ENCODE results near the gene NBPF1.
"Not testable (repeated sequence)": the region's sequence is repeated elsewhere in the genome, so short reads cannot be mapped to it uniquely, and the experiment has no call there.

Gene NBPF1

DNA sequence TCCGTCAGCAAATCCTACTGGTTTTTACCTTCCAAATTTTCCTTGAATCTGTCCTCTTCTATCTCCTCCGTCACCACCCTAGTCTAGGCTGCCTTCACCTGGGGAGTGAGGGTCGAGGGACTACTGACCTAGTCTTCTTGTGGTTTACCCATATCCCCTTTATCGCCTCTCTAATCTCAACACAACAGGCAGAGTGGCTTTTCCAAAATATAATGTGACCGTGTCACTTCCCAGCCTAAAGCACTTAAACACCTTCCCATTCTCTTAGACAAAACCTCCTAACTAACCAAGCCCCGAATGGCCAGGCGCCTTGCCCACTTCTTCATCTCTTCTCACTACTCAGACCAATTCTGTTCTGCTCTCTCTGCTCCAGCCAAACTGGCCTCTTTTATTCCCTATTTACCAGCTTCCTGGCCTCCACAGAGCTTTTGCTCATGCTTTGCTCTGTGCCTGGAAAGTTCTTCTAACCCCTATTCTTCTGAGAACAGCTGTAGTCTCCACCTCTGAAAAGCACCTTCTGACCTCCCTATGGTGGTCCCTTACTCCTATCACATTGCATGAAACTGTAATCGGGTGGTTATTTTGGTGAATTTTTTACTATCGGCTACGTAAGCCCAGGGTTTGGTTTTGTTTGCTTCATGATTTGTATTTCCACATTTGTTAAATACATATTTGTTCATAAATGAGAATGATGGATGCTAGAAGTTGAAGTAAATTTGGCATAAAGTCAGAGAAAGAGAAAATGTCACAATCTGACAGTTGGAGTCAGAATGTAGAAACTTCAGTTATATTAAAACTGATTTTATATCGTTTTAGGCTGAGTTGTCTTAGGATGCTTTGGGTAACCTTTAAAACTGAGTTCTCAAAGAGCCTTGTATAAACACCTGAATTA lies 1.2 kb upstream of the NBPF1 start:
- no peak overlapping the region for H3K4me3 ChIP-seq (ENCODE audit: low read length)
- no peak for DNase-seq (ENCODE audit: low read depth)
- TF ChIP-seq, protein P1, sequence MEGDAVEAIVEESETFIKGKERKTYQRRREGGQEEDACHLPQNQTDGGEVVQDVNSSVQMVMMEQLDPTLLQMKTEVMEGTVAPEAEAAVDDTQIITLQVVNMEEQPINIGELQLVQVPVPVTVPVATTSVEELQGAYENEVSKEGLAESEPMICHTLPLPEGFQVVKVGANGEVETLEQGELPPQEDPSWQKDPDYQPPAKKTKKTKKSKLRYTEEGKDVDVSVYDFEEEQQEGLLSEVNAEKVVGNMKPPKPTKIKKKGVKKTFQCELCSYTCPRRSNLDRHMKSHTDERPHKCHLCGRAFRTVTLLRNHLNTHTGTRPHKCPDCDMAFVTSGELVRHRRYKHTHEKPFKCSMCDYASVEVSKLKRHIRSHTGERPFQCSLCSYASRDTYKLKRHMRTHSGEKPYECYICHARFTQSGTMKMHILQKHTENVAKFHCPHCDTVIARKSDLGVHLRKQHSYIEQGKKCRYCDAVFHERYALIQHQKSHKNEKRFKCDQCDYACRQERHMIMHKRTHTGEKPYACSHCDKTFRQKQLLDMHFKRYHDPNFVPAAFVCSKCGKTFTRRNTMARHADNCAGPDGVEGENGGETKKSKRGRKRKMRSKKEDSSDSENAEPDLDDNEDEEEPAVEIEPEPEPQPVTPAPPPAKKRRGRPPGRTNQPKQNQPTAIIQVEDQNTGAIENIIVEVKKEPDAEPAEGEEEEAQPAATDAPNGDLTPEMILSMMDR (conservative IDR thresholded peaks at IDR 0.05; ENCODE audit: low read depth, low read length) = no peak

DNA sequence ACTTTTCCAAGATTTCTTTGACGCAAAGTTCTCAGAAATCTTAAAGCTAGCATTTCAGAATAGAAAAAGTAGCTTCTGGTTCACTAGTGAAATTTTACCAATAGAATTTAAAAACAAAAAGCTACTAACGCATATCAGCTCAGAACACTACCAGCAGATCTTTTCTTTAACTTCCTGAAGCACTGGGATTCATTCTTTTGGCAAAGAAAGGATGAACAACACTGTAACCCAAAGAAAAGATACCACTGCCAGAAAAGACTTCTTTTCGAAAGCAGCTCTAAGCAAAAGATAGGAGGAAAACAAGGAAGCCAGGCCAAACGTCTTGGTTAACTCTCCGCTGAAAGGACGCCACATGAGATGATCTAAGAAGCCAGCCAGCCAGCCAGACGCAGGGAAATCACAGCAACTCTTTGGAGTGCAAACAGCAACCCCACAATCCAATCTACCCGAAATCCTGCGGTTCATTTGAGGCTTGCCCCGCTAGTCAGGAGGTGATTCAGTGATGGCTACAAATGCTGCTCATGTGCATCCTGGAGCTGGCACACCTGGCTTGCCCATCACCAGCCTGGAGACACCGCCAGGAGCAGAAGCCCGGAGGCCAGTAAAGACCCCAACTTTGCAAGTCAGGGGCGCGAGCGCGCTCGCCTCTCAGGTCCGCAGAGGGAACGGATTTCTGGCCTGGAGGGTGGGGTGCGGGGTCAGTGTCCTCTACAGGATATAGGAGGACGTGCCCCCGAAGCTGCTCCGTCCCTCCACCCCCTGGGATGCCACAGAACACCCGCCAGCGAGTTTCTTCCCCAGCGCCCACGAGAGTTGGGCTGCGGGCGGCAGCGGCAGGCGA lies 812 bp downstream of the NBPF1 start:
- peak; percentile 55 for DNase-seq (ENCODE audit: low read depth)
- peak overlapping the region; percentile 74 for H3K4me3 ChIP-seq (ENCODE audit: low read length)
- TF ChIP-seq, protein P1 (conservative IDR thresholded peaks at IDR 0.05; ENCODE audit: low read depth, low read length) = no peak

DNA sequence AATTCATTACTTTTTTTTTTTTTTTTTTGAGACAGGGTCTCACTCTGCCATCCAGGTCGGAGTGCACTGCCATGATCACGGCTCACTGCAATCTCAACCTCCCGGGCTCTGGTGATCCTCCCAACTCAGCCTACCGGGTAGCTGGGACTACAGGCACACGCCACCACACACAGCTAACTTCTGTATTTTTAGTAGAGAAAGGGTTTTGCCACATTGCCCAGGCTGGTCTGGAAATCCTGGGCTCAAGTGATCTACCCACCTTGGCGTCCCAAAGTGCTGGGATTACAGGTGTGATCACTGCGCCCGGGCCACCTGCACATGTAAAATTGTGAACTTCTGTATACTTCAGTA lies 1.4 kb downstream of the NBPF1 start:
- H3K4me3 ChIP-seq (ENCODE audit: low read length) = peak overlapping the region; percentile 74
- DNase-seq (ENCODE audit: low read depth) = not testable (repeated sequence)

DNA sequence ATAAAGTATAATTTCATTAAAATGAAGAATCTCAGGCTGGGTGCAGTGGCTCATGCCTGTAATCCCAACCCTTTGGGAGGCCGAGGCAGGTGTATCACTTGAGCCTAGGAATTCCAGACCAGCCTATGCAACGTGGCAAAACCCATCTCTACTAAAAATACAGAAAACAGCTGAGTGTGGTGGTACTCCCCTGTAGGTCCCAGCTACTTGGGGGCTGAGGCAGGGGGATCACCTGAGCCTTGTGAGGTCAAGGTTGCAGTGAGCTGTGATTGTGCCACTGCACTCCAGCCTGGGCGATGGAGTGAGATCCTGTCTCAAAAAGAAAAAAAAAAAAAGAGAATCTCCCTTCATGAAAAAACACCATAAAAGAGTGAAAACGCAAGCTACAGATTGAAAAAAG lies 2.2 kb downstream of the NBPF1 start:
- not testable (repeated sequence) for DNase-seq (ENCODE audit: low read depth); H3K4me3 ChIP-seq (ENCODE audit: low read length)

DNA sequence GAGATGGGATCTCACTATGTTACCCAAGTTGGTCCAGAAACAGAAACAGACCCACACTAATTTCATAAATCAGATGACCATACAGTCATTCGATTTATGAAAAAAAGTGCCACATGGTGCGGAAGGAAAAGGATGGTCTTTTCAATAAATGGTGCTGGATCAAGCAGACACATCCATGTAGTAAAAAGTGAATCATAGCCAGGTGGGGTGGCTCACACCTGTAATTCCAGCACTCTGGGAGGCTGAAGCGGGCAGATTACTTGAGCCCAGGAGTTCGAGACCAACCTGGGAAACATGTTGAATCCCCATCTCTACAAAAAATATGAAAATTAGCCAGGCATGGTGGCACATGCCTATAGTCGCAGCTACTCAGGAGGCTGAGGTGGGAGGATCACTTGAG lies 2.8 kb downstream of the NBPF1 start:
- not testable (repeated sequence) for H3K4me3 ChIP-seq (ENCODE audit: low read length); DNase-seq (ENCODE audit: low read depth)

DNA sequence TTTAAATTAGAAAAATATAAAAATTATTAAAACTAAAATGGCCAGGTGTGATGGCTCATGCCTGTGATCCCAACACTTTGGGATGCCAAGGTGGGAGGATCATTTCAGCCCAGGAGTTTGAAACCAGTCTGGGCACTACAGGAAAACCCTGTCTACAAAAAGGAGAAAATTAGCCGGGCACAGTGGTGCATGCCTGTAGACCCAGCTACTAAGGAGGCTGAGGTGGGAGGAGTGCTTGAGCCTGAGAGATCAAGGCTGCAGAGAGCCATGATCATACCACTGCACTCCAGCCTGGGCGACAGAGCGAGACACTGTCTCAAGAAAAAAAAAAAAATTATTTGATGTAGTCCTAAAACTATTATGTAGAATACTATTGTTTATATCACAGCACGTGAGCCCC lies 3.6 kb downstream of the NBPF1 start:
- H3K4me3 ChIP-seq (ENCODE audit: low read length); DNase-seq (ENCODE audit: low read depth): not testable (repeated sequence)

DNA sequence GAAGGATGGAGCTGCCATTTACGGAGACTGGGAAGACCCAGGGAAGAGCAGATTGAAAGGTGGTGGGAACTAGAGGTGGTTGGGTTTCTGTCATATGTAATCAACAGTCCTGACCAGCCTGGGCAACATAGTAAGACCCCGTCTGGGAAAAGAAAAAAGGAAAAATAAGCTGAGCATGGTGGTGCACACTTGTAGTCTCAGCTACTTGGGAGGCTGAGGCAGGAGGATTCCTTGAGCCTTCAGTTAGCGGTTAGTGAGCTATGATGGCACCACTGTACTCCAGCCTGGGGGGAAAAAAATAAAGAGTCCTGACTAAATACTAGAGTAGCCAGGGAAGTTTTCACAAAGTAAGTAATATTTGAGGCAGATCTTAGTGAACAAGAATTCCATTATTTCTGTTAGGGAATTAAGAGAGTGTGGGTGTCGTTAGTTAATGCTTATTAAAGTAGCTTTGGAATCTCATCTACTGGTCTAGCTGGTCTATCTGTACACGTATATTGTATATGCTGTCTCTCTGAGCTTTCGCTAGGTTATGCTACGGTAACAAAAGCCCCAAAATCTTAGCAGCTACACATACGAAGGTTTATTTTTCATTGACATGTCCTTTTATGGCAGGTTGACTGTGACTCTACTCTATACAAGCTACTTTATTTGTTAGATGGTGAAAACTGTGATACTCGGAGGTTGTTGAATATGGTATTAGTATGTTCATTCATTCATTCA lies 4.4 kb downstream of the NBPF1 start:
- TF ChIP-seq, protein P1 (conservative IDR thresholded peaks at IDR 0.05; ENCODE audit: low read depth, low read length) = no peak
- DNase-seq (ENCODE audit: low read depth) = no peak

DNA sequence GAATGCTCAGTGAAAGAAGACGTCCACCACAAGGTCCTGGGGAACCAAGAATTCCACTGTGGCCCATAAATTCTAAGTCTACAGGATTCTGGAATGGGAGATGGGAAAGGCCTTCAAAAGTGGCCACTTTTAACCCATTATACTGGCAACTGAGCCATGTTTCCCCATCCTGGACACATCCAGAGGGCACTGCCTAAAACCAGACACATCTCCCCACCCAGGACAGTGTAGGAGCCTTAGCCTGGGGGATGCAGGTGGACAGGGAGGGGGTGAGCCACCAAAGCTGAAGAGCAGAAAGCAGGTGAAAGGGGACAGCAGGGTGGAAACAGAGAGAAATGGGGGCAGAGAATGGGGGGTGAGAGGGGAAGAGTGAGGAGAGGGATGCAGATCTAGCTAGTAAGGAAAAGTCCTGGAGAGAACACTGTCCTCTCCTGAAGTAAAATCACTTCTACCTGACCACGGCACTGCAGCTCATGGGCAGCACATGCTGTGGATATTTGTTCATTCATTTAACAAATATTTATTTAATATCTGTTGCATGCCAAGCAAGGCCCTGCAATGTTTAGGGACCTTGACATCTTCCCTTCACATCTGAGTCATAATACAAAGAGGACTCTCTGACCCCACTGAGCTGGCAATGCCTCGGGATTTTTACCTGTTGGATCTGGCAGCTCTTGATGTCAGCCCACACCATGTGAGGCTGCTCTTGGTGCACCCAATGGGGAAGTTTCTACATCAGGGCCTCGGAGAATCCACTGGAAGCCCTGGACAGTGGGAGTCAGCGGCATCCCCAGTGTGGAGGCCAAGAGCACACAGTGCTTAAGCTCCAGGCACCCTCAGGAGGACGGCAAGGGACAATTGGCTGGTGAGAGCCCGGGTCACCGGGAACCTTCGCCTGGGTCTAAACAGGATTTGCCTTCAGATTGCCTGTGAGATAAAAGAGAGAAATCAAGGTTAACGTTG lies 5.2 kb downstream of the NBPF1 start:
- not testable (repeated sequence) for H3K4me3 ChIP-seq (ENCODE audit: low read length); DNase-seq (ENCODE audit: low read depth)

More for the DNA sequence above, 4.4 kb downstream of the NBPF1 start:
- H3K4me3 ChIP-seq (ENCODE audit: low read length) = no peak overlapping the region

DNA sequence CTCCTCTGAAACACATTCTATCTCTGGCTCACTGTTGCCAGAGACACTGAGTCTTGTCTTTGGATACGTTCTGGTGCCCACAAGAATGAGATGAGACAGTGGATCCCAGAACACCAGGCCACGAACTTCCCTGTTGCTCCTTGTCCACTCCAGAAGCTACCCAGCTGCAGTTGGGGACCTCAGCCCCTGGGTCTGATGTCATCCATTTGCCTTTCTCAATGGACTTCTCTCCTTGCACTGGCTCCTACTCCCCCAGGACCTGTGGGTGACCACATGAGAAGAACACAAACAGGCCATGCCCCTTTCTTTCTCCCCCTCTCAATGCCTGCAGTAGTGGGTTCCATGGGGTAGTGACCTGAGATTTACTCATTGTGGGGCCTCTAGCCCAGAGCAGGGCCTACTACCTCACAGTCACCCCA lies 5.9 kb downstream of the NBPF1 start:
- no peak for DNase-seq (ENCODE audit: low read depth)
- no peak overlapping the region for H3K4me3 ChIP-seq (ENCODE audit: low read length)
- TF ChIP-seq, protein P1 (conservative IDR thresholded peaks at IDR 0.05; ENCODE audit: low read depth, low read length) = no peak

DNA sequence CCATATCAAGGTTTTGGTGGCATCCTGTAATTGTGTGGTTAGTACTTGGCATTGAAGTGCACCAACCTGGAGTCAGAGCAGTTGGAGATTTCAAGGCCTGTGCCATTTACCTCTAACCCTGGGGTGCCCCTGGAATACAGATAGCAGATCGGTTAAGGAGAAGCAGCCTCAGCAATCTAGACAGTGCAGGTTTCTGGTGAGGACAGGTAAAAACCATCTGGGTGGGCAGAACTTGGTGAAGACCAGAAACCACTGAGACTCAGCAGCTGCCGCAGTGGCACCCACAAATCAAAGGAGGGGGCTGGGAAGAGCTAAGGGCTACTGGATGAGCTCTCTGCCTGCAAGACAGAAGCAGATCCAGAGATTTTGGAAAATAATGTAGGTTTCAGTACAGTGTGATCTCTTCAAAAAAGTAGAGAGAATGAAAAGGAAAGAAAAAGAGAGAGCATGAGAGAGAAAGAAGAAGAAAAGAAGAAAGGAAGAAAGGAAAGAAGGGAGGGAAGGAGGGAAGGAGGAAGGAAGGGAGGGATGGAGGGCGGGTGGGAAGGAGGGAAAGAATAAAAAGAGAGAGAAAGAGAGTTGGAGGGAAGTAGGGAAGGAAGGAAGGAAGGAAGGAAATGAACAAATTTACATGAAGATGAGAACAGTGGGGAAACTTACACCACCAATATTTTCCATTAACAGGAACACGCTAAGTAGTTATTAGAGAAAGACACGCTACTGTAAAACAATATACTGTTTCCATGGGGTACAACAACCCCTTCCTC lies 6.5 kb downstream of the NBPF1 start:
- H3K4me3 ChIP-seq (ENCODE audit: low read length); DNase-seq (ENCODE audit: low read depth): not testable (repeated sequence)
